Effector CD4-positive, alpha-beta T cell (primary cell): ENCODE data around the gene NUTF2.
"Not testable (repeated sequence)": the region's sequence is repeated elsewhere in the genome, so short reads cannot be mapped to it uniquely, and the experiment has no call there.

Experiments used
- DNase-seq: peaks from one replicate; pipeline ENCODE4 v3.0.0-alpha.2; 2020

NUTF2 gene

DNA sequence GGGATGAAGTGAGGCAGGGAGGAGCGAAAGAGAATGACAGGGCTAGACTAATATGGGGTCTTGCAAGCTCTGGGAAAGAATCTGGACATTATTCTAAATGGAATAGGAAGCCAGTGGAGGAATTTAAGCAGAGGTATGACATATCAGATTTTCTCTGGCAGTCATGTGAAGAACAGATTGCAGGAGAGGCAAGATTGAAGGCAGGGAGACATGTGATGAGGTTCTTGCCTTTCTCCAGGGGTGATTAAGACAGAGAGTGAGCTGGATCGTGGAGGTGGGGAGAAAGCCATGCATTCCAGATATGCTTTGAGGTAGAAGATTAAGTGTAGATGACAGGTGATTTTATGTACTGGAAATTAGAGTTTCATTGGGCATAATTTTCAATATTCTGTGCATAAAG lies 8.9 kb upstream of the NUTF2 start:
- DNase-seq = no peak

DNA sequence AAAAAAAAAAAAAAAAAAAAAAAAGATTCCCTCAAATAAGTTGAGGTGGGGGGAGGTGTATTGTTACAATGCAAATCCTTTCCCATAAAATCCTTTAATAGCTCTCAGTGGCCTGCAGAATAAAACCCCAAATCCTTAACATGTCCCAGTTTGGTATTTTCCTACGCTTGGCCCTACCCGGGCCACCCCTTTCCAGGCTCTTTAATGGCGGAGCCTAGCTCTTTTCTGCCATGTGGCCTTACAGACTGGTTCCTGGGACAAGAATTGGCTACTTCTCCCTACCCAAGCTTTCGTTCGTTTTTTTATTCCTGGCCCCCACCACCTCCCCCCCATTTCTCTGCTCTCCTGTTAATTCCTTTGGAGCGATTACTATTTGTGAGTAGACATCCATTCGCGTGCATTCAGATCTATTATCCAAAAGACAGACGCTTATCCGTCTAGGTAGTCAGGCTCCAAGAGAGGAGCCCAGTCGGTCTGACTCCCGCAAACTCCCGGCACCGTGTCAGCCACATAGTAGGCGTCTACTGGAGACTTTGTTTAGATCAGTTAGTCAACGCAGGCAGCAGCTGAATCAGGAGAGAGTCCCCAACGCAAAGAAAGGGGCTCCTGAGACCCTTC lies 5.4 kb upstream of the NUTF2 start:
- no peak for DNase-seq

DNA sequence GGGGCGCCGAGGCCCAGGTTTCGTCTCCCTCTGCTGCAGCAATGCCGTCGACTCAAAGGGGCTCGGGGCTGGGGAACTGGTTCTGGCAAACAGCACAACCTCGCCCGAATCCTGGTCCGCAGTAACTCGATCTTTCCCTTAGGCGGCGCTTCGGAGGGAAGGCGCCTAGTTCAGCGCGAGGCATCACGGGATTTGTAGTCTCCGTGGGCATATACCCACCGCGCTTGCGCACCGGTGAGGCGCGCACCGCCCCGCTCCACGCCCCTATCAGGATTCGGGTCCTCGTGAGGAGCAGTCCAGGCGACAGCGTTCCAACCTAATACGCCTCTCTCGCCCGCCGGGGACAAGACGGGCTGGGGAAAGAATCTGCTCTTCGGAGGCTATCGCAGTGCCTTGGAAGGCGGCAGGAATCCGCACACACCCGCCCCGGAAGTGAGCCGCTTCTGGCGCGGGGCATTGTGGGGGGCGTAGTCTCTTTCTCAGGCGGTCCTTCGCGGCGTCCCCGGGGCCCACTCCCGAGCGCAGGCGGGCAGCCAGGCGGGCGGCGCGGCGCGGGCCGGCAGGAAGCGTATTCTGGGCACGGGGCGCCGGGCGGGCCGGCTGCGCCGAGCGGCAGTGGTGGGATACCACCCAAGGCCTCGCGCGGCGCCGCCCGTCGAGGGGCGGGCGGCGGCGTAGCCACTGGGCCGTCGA lies 4.8 kb upstream of the NUTF2 start, which contains the start of gene THAP11:
Gene THAP11, plus strand, starts transcription at position 505 of the 693 bp plus-strand sequence. CDS start 235 bp downstream, outside the sequence.
- DNase-seq = peak; percentile 93

GRCh38 chr16:67842509-67843342 lies 4.0 kb upstream of the NUTF2 start:
- peak; percentile 63 for DNase-seq

DNA sequence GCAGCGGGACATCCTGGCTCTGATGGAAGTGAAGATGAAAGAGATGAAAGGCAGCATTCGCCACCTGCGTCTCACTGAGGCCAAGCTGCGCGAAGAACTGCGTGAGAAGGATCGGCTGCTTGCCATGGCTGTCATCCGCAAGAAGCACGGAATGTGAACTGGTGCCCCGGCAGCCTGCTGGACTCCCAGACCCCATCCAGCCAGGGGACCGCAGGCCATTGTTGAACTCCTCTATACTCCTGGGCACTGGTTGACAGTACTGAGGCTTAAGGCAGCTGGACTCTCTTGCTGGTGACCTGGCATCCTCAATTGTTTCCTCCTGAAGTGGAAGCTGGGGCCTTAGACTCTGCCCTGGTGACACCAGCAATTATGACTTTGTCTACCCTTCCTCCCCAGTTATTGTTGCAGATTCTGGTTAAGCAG lies 3.4 kb upstream of the NUTF2 start:
- no peak for DNase-seq

- DNase-seq = no peak
Measured at GRCh38 chr16:67844497-67844896, 2.2 kb upstream of the NUTF2 start.

DNA sequence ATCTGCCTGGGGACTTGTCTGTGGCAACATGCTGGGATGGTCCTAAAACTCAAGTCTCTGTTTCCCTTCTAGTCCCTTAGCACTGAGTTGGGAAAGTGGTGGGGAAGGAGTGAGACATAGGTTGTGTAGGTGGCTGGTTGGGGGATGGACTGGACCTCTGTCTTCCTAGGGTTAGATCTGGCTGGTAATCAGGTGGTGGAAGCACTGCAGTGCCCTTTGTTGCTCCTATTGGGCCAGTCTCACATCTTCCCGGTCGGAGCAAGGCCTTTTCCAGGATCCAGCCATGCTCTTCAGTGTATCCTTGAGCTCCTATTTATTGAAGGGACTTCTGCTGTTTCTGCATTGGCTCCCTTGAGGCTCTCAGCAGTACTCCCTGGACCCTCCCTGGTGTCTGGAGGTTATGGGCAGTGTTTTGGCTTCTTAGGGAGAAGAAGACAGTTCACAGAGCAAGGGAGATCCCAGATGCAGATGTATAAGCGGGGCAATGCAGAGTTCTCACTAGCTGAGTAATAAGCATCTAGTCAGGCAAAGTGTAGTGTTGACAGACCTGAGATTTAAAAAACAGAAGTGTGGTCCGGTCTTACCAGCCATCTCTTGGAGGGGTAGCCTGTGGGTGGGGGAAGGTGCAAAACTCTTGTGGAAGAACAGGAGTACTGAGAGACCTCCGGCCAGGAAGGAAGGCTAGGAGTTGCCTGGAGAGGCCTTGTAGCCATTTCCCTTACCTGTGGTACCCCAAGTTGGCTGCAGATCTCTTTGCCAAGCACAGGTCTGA lies 1.3 kb upstream of the NUTF2 start:
- no peak for DNase-seq

GRCh38 chr16:67846063-67846319 lies 742 bp upstream of the NUTF2 start:
- DNase-seq = no peak

DNA sequence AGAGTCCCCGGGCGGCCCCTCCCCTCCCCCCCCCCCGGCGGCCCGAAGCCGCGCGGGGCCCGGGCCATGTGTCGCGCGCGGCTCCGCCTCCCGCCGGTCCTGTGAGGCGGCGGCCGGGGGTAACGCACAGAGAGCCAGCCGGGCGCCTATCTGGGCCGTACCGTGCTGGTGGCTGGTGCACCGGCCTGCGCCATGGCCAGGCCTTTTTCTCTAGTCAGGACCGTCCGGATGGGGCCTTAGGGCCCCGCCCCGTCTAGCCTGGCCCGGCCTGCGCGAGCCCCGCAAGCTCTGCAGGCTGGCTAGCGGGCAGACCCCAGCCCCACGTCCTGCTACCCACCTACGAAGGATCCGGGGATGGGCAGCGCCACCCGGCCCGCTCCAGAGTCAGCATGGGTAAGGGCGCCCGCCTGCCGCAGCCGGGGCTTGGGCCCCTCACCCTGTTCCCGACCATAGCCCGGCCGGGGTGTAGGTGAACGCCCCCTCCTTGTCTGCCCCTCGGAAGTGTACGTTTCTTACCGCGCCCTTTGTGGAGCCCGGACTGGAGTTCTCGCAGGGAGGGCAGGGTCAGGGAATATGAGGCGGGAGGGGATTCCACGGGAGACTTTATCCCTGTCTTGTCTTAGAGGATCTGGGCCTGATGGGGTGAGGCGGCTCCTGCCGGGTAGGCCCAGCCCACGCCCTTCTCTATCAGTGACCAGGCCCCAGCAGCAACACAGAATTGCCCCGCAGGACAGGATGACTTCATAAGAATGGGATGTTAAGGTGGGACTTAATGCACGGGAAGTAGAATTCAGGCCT lies 530 bp downstream of the NUTF2 start, which contains the start of gene CENPT:
Gene CENPT, minus strand, starts transcription at position 630 of the 798 bp plus-strand sequence. CDS start 13,834 bp downstream, outside the sequence.
- no peak for DNase-seq

GRCh38 chr16:67848118-67848517 lies 1.4 kb downstream of the NUTF2 start:
- DNase-seq = no peak

DNA sequence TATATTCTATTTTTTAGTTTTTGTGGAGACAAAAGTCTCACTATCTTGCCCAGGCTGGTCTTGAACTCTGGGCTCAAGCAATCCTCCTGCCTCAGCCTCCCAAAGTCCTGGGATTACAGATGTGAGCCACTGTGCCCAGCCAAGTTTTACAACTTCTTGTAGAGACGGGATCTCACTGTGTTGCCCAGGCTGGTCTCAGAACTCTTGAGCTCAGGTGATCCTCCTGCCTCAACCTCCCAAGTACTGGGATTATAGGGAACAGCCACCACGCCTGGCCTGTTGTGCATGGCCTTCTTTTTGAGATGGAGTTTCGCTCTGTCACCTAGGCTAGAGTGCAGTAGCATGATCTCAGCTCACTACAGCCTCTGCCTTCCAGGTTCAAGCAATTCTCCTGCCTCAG lies 6.9 kb downstream of the NUTF2 start:
- DNase-seq = no peak

DNA sequence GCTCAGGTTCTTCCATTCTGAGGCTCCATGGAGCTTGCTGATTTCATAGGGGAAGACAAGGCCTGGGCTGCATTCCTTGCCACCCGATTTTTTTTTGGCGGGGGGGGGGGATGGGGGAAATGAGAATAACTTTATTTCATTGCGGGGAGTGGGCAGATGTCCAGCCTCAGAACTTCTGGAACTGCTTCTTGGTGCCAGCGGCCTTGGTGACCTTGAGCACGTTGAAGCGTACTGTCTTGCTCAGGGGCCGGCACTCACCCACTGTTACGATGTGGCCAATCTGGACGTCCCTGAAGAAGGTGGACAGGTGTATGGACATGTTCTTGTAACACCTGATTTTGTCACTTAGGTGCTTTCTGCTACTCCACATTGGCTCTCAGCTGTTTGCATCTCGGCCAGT lies 9.1 kb downstream of the NUTF2 start:
- no peak for DNase-seq

DNA sequence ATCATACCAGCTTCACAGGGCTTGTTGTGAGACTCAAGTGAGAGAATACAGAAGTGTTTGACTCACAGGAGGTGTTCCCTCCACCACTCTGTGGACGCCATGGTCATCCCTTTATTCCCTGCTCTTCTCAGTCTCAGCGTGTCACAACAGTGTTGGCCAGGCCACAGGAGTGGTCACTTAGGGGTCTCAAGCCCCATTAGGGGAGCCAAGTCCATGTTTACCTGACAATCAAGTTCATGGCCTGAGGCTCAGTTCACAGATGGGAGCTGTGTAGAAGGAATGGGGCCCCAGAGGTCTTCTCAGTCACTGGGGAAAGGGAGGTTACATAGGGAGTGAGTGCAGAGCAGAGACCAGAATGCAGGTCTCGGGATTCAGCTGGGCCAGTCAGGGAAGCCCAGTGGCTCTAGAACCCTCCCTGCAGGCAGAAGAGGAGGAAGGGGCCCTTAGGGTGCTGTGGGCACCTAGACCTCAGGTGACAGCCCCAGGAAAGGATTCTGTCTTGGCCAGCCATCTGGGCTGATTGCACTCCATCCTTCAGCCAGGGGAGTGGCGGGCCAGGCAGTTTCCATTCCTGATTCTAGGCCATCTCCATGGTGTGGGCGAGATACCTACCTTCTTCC lies 10.3 kb downstream of the NUTF2 start:
- no peak for DNase-seq

GRCh38 chr16:67857547-67858233 lies 11.0 kb downstream of the NUTF2 start:
- DNase-seq = peak; percentile 19

- DNase-seq = no peak
Measured at GRCh38 chr16:67858500-67858899, 11.8 kb downstream of the NUTF2 start.

DNA sequence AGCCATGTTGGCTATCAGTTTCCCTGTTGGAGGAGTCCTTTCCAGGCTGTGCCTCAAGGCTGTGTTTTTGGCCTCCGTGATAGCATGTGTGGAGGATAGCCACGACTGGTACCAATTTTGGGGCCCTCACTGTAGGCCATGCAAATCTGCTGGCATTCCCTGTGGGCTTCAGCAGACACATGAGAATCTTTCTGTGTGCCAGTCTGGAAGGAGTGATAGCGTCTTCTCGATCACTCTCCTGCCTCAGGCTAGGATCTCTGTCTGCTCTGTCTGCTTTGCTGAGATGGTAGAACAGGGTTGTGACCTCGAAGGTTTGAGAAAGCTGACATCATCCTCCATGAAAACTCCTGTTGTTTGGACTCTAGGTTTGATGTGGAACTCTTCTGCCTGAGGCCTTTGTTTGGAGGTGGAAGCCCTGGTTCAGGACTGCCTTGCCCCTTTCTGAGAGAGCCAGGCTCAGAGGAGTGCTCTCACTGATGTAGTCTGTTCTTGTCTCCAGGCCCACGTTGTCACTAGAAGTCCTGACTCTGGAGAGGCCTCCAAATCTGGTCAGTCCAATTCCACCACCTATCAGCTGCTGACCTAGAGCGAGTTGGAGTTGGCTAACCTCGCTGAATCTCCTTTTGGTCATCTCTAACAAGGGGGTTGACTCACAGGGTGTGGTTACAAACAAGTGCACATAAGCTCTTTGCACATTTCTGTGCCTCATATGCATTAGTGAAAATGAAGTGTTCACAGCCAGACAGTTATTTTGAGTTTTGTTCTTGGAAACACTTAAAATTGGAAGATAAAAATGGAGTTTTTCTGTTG lies 14.1 kb downstream of the NUTF2 start:
- DNase-seq = no peak

- no peak for DNase-seq
Measured at GRCh38 chr16:67861877-67862276, 15.1 kb downstream of the NUTF2 start.

DNA sequence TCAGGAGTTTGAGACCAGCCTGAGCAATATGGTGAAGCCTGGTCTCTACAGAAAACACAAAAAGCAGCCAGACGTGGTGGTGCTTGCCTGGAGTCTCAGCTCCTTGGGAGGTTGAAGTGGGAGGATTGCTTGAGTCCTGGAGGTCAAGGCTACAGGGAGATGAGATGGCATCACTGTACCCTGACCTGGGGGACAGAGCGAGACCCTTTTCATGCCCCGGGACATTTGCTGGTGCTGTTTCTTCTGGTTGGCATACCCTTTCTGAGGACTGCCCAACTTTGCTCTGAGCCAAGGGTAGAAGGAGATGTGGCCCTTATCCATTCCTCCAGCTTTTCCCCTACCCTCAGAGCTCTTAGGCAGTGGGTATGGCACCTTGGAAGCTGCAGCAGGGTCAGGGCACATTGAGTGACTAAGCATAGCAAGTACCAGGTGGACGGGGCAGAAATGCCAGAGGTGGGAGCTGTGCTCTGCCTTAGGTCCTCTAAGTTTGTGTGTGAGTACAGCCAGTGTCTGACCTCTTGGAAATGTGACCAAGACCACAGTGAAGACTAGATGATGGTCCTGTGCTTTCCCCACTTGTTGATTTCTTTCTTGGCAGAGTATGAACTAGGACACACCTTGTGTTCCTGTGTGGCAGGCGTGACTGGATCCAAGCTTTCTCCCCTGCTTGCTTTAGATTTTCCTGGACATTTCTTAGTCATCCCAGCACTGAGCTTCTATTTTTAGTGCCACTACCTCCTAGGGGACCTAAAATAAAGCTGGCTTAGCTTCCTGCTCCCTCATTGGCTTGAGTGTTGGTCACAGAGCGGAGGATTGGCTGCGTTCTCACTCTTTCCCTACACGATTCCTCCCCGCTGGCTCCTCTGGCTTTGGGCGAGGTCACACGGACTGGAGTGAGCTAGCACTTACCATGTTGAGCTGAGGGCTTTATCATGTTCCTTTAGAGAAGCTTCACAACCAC lies 16.2 kb downstream of the NUTF2 start:
- DNase-seq = no peak

- not testable (repeated sequence) for DNase-seq
Measured at GRCh38 chr16:67864044-67864443, 17.3 kb downstream of the NUTF2 start.
